A549 treated with AZD9567 at 1 μM for 4 hours (cell line): ENCODE results near the gene WFDC9. TPM values are rescaled to one million over a fixed set of nuclear protein-coding genes. Genes with fewer than 3 reads are reported as not detected.

Experiments used
- total RNA-seq: library from RNA; stranded (reverse); fragments of 200-300 nt; extraction: Qiagen RNA extraction; gene quantifications from 5 replicates; pipeline ENCODE4 v1.2.3, GENCODE V29; 2022; ENCODE audit not compliant: insufficient read depth

Gene WFDC9
- total RNA-seq, result not detected in 5 replicates

GRCh38 chr20:45631184-45631583 lies at the start of gene WFDC9:
WFDC9 (minus strand) TSS chr20:45631284; CDS start chr20:45610181, 21,103 bp downstream.

GRCh38 chr20:45670139-45670538 lies 39.1 kb upstream of the WFDC9 start, which contains the start of gene WFDC11:
WFDC11 (minus strand) TSS chr20:45670239; CDS start chr20:45650600, 19,639 bp downstream.

GRCh38 chr20:45629496-45630100 lies 1.5 kb downstream of the WFDC9 start, which contains the start of gene WFDC10A:
WFDC10A (plus strand) TSS chr20:45629739; CDS start chr20:45629814, 75 bp downstream.

GRCh38 chr20:45579184-45579583 lies 51.9 kb downstream of the WFDC9 start, which contains the start of gene WFDC8:
WFDC8 (minus strand) TSS chr20:45579284; CDS start chr20:45579247, 37 bp downstream.

Other genes starting within 250 kb of the WFDC9 start
- gene DBNDD2, start 223.0 kb downstream of the WFDC9 start, total RNA-seq, result 17.7 to 23.7 TPM (median 22.0 TPM) in 5 replicates
- gene PIGT, start 215.1 kb downstream of the WFDC9 start, total RNA-seq, result 94.3 to 119 TPM (median 99.0 TPM) in 5 replicates
- 0.71 TPM in 1 of 5 replicates, not detected in the others for gene WFDC2, start 161.5 kb downstream of the WFDC9 start, total RNA-seq
- not detected in 5 replicates for gene SPINT3, start 115.7 kb downstream of the WFDC9 start, total RNA-seq
- not detected in 5 replicates for gene WFDC6, start 91.8 kb downstream of the WFDC9 start, total RNA-seq
- not detected in 5 replicates for gene EPPIN, start 83.9 kb downstream of the WFDC9 start, total RNA-seq
- gene WFDC8, start 52.0 kb downstream of the WFDC9 start, total RNA-seq, result not detected in 5 replicates
- gene WFDC10A, start 1.5 kb downstream of the WFDC9 start, total RNA-seq, result not detected in 5 replicates
- gene WFDC11, start 39.0 kb upstream of the WFDC9 start, total RNA-seq, result not detected in 5 replicates
- not detected in 5 replicates for gene WFDC13, start 70.8 kb upstream of the WFDC9 start, total RNA-seq
- gene WFDC10B, start 73.7 kb upstream of the WFDC9 start, total RNA-seq, result not detected in 5 replicates
- gene SPINT4, start 91.1 kb upstream of the WFDC9 start, total RNA-seq, result not detected in 5 replicates
- 0.16 to 0.23 TPM in 2 of 5 replicates, not detected in the others for gene WFDC3, start 160.6 kb upstream of the WFDC9 start, total RNA-seq
- 33.3 to 36.6 TPM (median 36.0 TPM) in 5 replicates for gene DNTTIP1, start 160.7 kb upstream of the WFDC9 start, total RNA-seq
- 218 to 237 TPM (median 227 TPM) in 5 replicates for gene UBE2C, start 181.4 kb upstream of the WFDC9 start, total RNA-seq
- gene TNNC2, start 196.0 kb upstream of the WFDC9 start, total RNA-seq, result 0.13 to 0.29 TPM (median 0.22 TPM) in 3 of 5 replicates, not detected in the others
- 9.4 to 11.1 TPM (median 10.3 TPM) in 5 replicates for gene SNX21, start 202.5 kb upstream of the WFDC9 start, total RNA-seq
- 14.3 to 20.5 TPM (median 19.4 TPM) in 5 replicates for gene ACOT8, start 226.1 kb upstream of the WFDC9 start, total RNA-seq
- 1.4 to 3.3 TPM (median 1.5 TPM) in 5 replicates for gene ZSWIM3, start 226.3 kb upstream of the WFDC9 start, total RNA-seq
- gene ZSWIM1, start 249.9 kb upstream of the WFDC9 start, total RNA-seq, result 5.2 to 8.3 TPM (median 5.8 TPM) in 5 replicates